Bronchial epithelial cell (primary cell): ENCODE results near the gene GPR180. TPM values are rescaled to one million over a fixed set of nuclear protein-coding genes. Genes with fewer than 3 reads are reported as not detected.

Experiments
- DNase-seq: peaks from one replicate; pipeline ENCODE4 v3.0.0-alpha.2; 2010; ENCODE audit warnings: low read depth
- FAIRE-seq: peaks from 2 replicates; lab custom pipeline; 2011; peaks lifted over from hg19 to GRCh38; lab: Jason Lieb, UNC
- H3K27me3 ChIP-seq: 2 replicates; pipeline ENCODE4 v1.5.1; 2011; ENCODE audit warnings: low read length; ENCODE audit not compliant: control insufficient read depth, insufficient read depth
- H3K36me3 ChIP-seq: 2 replicates; pipeline ENCODE4 v1.5.1; 2011; ENCODE audit warnings: low read length; ENCODE audit not compliant: control insufficient read depth, insufficient read depth
- H3K4me3 ChIP-seq: 2 replicates; pipeline ENCODE4 v1.5.1; 2011; ENCODE audit warnings: mild to moderate bottlenecking, low read depth, low read length, control low read depth
- total RNA-seq: library from RNA; depleted of rRNA; stranded (reverse); fragments of >200 nt; gene quantifications from 2 replicates; pipeline ENCODE4 v1.2.1, GENCODE V29; 2014
- TF ChIP-seq, protein P1 (sequence below): IDR thresholded peaks from 2 replicates; pipeline ENCODE4 v1.5.1; 2011; ENCODE audit warnings: mild to moderate bottlenecking, moderate library complexity, low read length, control low read depth, inconsistent platforms; ENCODE audit not compliant: insufficient read depth, severe bottlenecking

GPR180 gene
- total RNA-seq, 1 donor from 2014 or later, result 12.4 TPM

DNA sequence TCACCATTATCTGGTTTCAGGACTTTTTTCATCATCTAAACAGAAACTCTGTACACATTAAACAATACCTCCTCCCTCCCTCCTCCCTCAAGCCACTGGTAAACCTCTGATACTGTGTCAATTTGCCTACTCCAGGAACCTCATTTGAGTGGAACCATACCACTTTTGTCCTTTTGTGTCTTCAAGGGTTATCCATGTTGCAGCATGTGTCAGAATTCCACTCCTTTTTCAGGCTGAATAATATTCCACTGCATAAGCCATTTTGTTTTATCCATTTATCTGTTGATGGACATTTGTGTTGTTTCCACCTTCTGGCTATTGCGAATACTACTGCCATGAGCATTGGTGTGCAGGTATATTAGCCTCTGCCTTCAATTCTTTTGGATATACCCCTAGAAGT is 33.2 kb upstream of the GPR180 start:
- FAIRE-seq (no peak), DNase-seq (no peak)
- TF ChIP-seq, protein P1, sequence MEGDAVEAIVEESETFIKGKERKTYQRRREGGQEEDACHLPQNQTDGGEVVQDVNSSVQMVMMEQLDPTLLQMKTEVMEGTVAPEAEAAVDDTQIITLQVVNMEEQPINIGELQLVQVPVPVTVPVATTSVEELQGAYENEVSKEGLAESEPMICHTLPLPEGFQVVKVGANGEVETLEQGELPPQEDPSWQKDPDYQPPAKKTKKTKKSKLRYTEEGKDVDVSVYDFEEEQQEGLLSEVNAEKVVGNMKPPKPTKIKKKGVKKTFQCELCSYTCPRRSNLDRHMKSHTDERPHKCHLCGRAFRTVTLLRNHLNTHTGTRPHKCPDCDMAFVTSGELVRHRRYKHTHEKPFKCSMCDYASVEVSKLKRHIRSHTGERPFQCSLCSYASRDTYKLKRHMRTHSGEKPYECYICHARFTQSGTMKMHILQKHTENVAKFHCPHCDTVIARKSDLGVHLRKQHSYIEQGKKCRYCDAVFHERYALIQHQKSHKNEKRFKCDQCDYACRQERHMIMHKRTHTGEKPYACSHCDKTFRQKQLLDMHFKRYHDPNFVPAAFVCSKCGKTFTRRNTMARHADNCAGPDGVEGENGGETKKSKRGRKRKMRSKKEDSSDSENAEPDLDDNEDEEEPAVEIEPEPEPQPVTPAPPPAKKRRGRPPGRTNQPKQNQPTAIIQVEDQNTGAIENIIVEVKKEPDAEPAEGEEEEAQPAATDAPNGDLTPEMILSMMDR, result no peak
- H3K27me3 ChIP-seq, result no peaks in the 10 kb centered on the region
- H3K36me3 ChIP-seq, result peaks cover 6% of the 10 kb centered on the region
- no peak overlapping the region for H3K4me3 ChIP-seq

DNA sequence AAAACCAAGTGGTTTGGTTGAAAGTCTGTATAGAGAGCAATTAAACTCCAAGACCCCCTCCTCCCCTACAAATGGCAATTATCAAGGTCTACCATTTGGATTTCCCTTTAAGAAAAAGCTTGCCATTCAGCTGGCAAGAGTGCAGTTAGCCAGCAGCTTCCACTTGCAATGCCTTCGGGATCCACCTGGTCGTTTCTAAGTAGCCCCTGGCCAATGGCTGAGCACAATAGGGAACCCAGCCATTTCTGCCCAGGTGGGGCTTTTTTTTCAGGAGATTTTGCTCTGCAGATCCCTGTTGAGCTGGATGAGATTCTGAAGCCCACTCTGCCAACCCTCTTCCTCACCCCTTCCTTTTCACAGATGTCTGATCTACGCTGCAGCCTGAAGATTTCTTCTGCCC is 32.0 kb upstream of the GPR180 start:
- FAIRE-seq (no peak), DNase-seq (no peak)
- TF ChIP-seq, protein P1, result no peak
- Histone ChIP-seq H3K27me3 (no peaks in the 10 kb centered on the region), H3K4me3 (no peak overlapping the region), H3K36me3 (peaks cover 11% of the 10 kb centered on the region)

DNA sequence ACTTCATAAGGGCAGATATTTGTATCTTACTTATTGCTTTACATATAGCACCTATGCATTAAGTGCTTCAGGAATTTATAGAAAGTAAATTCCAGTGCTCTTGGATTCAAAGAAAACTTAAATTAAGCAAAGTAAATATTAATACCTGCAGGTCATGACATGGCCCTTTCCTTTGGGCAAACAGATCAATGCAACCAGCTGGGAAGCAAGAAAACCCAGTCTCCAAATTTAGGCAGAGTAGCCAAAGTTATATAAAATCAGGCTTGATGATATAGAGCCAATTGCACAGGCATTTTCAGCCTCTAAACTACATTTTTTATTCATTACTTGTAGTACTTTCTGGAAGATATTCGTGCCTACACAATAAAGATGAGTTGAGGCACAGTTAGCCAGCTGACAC is 22.6 kb upstream of the GPR180 start:
- FAIRE-seq, result no peak
- H3K36me3 ChIP-seq, result peaks cover 16% of the 10 kb centered on the region

DNA sequence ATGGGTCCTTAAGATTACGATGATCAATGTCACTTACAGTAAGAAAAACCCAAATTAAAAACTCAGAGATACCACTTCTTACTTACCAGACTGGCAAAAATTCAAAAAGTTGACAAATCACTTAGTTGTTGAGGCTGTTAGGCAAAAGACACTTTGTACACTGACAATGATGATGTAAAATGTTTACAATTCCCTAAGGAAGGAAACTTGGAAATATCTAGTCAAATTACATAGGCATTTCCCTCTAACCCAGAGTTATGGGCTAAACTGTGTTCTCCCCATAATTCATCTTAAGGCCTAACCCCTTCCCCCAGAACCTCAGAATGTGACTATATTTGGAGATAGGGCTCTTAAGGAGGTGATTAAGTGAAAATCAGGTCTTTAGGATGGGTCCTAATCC is 17.7 kb upstream of the GPR180 start:
- TF ChIP-seq, protein P1, result no peak
- H3K36me3 ChIP-seq, result peaks cover 11% of the 10 kb centered on the region
- no peak for FAIRE-seq
- no peak for DNase-seq
- no peaks in the 10 kb centered on the region for H3K27me3 ChIP-seq
- no peak overlapping the region for H3K4me3 ChIP-seq

More for the DNA sequence above, 22.6 kb upstream of the GPR180 start:
- DNase-seq, result no peak
- Histone ChIP-seq H3K27me3 (no peaks in the 10 kb centered on the region), H3K4me3 (no peak overlapping the region)
- TF ChIP-seq, protein P1, result no peak

DNA sequence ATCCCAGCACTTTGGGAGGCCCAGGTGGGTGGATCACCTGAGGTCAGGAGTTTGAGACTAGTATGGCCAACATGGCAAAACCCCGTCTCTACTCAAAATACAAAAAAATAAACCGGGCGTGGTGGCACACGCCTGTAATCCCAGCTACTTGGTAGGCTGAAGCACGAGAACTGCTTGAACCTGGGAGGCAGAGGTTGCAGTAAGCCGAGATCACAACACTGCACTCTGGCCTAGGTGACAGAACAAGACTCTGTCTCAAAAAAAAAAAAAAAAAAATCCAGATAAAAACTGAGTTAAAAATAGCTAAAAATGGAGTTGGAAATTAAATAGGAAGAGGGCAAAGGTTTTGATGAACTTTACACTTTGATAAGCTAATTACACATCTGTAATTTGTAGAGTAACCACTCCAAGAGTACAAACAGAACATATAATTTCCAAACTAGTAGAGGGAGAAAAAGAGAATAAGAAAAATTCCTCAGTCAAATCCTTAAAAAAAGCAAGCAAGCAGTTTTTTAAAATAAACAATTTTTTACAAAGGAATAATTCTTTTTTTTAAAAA is 16.0 kb upstream of the GPR180 start:
- FAIRE-seq (no peak), DNase-seq (no peak)
- Histone ChIP-seq H3K36me3 (peaks cover 8% of the 10 kb centered on the region), H3K4me3 (no peak overlapping the region), H3K27me3 (no peaks in the 10 kb centered on the region)
- TF ChIP-seq, protein P1, result no peak

DNA sequence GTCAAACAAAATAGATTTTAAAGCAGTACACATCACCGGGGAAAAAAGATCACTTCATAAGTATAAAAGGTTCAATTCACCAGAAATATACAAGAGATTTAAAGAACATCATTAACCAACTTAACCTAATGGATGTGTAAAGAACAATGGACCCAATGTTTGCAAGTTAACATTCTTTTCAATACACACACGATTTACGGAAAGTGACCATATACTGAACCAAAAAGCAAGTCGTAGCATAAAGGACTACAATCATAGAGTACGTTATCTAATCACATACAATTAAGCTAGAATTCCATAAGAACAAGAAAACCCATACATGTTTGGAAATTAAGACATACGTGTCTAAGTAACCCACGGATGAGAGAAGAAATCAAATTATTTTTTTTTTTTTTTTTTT is 15.3 kb upstream of the GPR180 start:
- Histone ChIP-seq H3K27me3 (no peaks in the 10 kb centered on the region), H3K4me3 (no peak overlapping the region), H3K36me3 (peaks cover 6% of the 10 kb centered on the region)
- FAIRE-seq (no peak), DNase-seq (no peak)
- TF ChIP-seq, protein P1, result no peak
